Suprapubic skin (tissue), 4 donors: ENCODE results near the gene MIER2.

Experiments used
- POLR2A ChIP-seq, 2 donors: fragments of 450-650 bp; IDR thresholded peaks; one replicate each; pipeline ENCODE4 v1.6.1; 2017; ENCODE audit warnings: antibody characterized with exemption in 2 of 2, mild to moderate bottlenecking in 2 of 2, moderate library complexity in 2 of 2
- POLR2AphosphoS5 ChIP-seq, 3 donors: sonication (generic); formaldehyde crosslinking; IDR thresholded peaks; one replicate each; pipeline ENCODE4 v1.6.1; 2017; ENCODE audit warnings: antibody characterized with exemption in 3 of 3
- TF ChIP-seq, protein P1 (sequence below), 2 donors: fragments of 200-600 bp in 1 of 2; fragments of 450-650 bp in 1 of 2; sonication (generic) in 1 of 2; IDR thresholded peaks; one replicate each; pipeline ENCODE4 v1.5.1; 2016 to 2019; ENCODE audit warnings: antibody characterized with exemption in 2 of 2, mild to moderate bottlenecking in 1 of 2, moderate library complexity in 1 of 2

DNA sequence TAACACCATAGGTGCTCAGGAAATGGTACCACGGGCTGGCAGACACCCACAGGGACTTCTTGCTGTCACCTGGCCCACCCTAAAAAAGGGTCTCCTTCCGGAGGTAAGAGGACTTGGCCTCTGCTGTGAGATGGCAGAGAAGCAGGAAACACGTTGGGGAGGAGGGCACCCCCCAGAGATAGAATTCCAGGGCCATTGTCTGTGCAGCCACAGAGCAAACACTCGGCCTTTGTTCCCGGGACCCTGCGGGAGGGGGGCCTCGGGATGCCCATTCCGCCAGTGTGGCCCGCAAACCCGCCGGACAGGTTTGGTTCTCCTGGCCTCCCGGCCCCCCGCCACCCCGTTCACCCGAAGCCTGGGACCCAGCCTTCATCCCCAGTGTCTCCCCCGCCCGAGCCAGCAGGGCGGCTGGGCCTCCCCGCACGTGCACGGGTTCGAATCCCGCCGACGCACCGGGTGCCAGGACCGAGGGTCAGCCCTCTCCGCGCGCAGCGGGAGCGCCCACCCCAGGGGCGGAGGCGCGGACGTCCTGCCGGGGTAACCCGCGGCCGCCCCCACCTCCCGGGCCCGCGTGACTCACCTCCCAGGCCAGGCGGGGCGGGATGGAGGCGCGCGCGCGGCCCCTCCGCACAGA, 54.1 kb downstream of the MIER2 start:
- TF ChIP-seq POLR2AphosphoS5 (IDR thresholded peaks at IDR 0.05) (no peak), POLR2A (IDR thresholded peaks at IDR 0.05) (no peak)
- TF ChIP-seq, protein P1, sequence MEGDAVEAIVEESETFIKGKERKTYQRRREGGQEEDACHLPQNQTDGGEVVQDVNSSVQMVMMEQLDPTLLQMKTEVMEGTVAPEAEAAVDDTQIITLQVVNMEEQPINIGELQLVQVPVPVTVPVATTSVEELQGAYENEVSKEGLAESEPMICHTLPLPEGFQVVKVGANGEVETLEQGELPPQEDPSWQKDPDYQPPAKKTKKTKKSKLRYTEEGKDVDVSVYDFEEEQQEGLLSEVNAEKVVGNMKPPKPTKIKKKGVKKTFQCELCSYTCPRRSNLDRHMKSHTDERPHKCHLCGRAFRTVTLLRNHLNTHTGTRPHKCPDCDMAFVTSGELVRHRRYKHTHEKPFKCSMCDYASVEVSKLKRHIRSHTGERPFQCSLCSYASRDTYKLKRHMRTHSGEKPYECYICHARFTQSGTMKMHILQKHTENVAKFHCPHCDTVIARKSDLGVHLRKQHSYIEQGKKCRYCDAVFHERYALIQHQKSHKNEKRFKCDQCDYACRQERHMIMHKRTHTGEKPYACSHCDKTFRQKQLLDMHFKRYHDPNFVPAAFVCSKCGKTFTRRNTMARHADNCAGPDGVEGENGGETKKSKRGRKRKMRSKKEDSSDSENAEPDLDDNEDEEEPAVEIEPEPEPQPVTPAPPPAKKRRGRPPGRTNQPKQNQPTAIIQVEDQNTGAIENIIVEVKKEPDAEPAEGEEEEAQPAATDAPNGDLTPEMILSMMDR (IDR thresholded peaks at IDR 0.05): no peak
